SK-N-SH (cell line): ENCODE results near the gene TMEM271. TPM values are rescaled to one million over a fixed set of nuclear protein-coding genes. Genes with fewer than 3 reads are reported as not detected.

Source experiments
- CTCF ChIA-PET: fragments of 300-600, 350-600 bp; formaldehyde crosslinking; extraction: SDS; loops from one replicate; lab custom pipeline; 2021; lab: Yijun Ruan, JAX
- POLR2A ChIA-PET: fragments of 350-600 bp; sonication (Branson Sonifier 250); formaldehyde crosslinking; extraction: SDS; loops from one replicate; lab custom pipeline; 2020; ENCODE audit warnings: antibody characterized with exemption, inconsistent platforms; lab: Yijun Ruan, JAX
- DNase-seq: peaks from one replicate; pipeline ENCODE4 v3.0.0; 2012
- H2AFZ ChIP-seq: fragments of 200-600 bp; sonication (generic); 2 replicates; pipeline ENCODE4 v1.8.1; 2016; ENCODE audit warnings: antibody characterized with exemption, mild to moderate bottlenecking, low read depth
- H3F3A ChIP-seq: fragments of 200-600 bp; sonication (generic); replicated peaks from 2 replicates; pipeline ENCODE3; 2016; ENCODE audit warnings: antibody characterized with exemption, mild to moderate bottlenecking; ENCODE audit not compliant: insufficient read depth
- H3K27ac ChIP-seq, 2 experiments: fragments of 200-500 bp in 1 of 2; fragments of 200-600 bp in 1 of 2; sonication (Bioruptor generic) in 1 of 2; sonication (generic), shearing (Covaris generic) in 1 of 2; 2 replicates each; pipeline versions ENCODE4 v1.5.1 to v1.6.1; 2014 to 2016; ENCODE audit warnings: low read depth in 2 of 2, inconsistent platforms in 1 of 2, low read length in 1 of 2, mild to moderate bottlenecking in 1 of 2, mixed read lengths in 1 of 2
- H3K27me3 ChIP-seq: fragments of 200-600 bp; sonication (generic), shearing (Covaris generic); 2 replicates; pipeline ENCODE4 v1.6.1; 2016; ENCODE audit warnings: mixed run types; ENCODE audit not compliant: insufficient read depth
- H3K36me3 ChIP-seq, 2 experiments: fragments of 200-500 bp in 1 of 2; fragments of 200-600 bp in 1 of 2; sonication (Bioruptor generic) in 1 of 2; sonication (generic) in 1 of 2; replicated peaks in 1 of 2; 2 replicates each; pipeline versions ENCODE3 to v1.5.1; 2014 to 2016; ENCODE audit warnings: low read length in 1 of 2, mild to moderate bottlenecking in 1 of 2; ENCODE audit not compliant: insufficient read depth in 2 of 2, control insufficient read depth in 1 of 2
- H3K4me1 ChIP-seq, 2 experiments: fragments of 200-500 bp in 1 of 2; fragments of 200-600 bp in 1 of 2; sonication (Bioruptor generic) in 1 of 2; sonication (generic), shearing (Covaris generic) in 1 of 2; 2 replicates each; pipeline versions ENCODE4 v1.5.1 to v1.6.1; 2014 to 2016; ENCODE audit warnings: low read depth in 1 of 2, low read length in 1 of 2, mixed run types in 1 of 2; ENCODE audit not compliant: insufficient read depth in 2 of 2, control insufficient read depth in 1 of 2
- H3K4me2 ChIP-seq: fragments of 200-600 bp; sonication (generic), shearing (Covaris generic); 2 replicates; pipeline ENCODE4 v1.6.1; 2017; ENCODE audit warnings: mixed run types
- H3K4me3 ChIP-seq, 2 experiments: fragments of 200-500 bp in 1 of 2; fragments of 200-600 bp in 1 of 2; sonication (Bioruptor generic) in 1 of 2; sonication (generic), shearing (Covaris generic) in 1 of 2; 2 replicates each; pipeline versions ENCODE4 v1.5.1 to v1.8.1; 2014 to 2016; ENCODE audit warnings: low read depth in 2 of 2, inconsistent platforms in 1 of 2, low read length in 1 of 2, mild to moderate bottlenecking in 1 of 2, mixed read lengths in 1 of 2, moderate library complexity in 1 of 2
- H3K79me2 ChIP-seq: fragments of 200-600 bp; sonication (generic); 2 replicates; pipeline ENCODE4 v1.8.1; 2017; ENCODE audit warnings: mild to moderate bottlenecking; ENCODE audit not compliant: insufficient read depth
- H3K9ac ChIP-seq: fragments of 200-600 bp; sonication (generic); 2 replicates; pipeline ENCODE4 v1.6.1; 2017; ENCODE audit warnings: mixed run types
- H3K9me2 ChIP-seq: fragments of 200-600 bp; sonication (generic); 2 replicates; pipeline ENCODE4 v1.6.1; 2017; ENCODE audit warnings: mixed run types
- H3K9me3 ChIP-seq: fragments of 200-600 bp; sonication (generic); 2 replicates; pipeline ENCODE4 v1.6.1; 2017; ENCODE audit warnings: mixed run types, mild to moderate bottlenecking, moderate library complexity
- H4K20me1 ChIP-seq: fragments of 200-600 bp; sonication (generic); 2 replicates; pipeline ENCODE4 v1.6.1; 2017; ENCODE audit warnings: mild to moderate bottlenecking, mixed run types; ENCODE audit not compliant: insufficient read depth
- ELF1 ChIP-seq: IDR thresholded peaks from 2 replicates; pipeline ENCODE4 v1.4.0; 2012
- NRF1 ChIP-seq: IDR thresholded peaks from 2 replicates; pipeline ENCODE4 v1.6.1; 2012; ENCODE audit warnings: low read depth, mild to moderate bottlenecking, low read length
- POLR2AphosphoS5 ChIP-seq: IDR thresholded peaks from 2 replicates; pipeline ENCODE4 v1.6.1; 2012; ENCODE audit warnings: low read depth, low read length
- RAD21 ChIP-seq: IDR thresholded peaks from 2 replicates; pipeline ENCODE4 v1.6.1; 2012; ENCODE audit warnings: mild to moderate bottlenecking, low read length
- RCOR1 ChIP-seq: fragments of 150-350 bp; IDR thresholded peaks from 2 replicates; pipeline ENCODE4 v1.6.1; 2017; ENCODE audit warnings: antibody characterized with exemption, low read length
- SIN3A ChIP-seq: IDR thresholded peaks from 2 replicates; pipeline ENCODE4 v1.6.1; 2012; ENCODE audit warnings: low read depth, mild to moderate bottlenecking, low read length, moderate library complexity, borderline replicate concordance
- TCF12 ChIP-seq: IDR thresholded peaks from 2 replicates; pipeline ENCODE4 v1.4.0; 2012
- WGBS: methylation state at CpG from one replicate; pipeline ENCODE4 v1.1.6; 2017; ENCODE audit warnings: low lambda C conversion rate; 5-methylcytosine and 5-hydroxymethylcytosine counted together
- polyA plus RNA-seq, 3 experiments: library from polyadenylated mRNA; depleted of rRNA; stranded (reverse); fragments of >200 nt; gene quantifications; 2 replicates each; pipeline ENCODE4 v1.2.3, GENCODE V29; 2012
- TF ChIP-seq, protein P1 (sequence below): fragments of 150-350 bp; IDR thresholded peaks from 2 replicates; pipeline ENCODE4 v1.6.1; 2017; ENCODE audit warnings: antibody characterized with exemption, low read length, low read depth, borderline replicate concordance
- TF ChIP-seq, protein P2 (sequence below): fragments of 150-350 bp; IDR thresholded peaks from 2 replicates; pipeline ENCODE4 v1.6.1; 2016; ENCODE audit warnings: mild to moderate bottlenecking, low read depth, low read length
- TF ChIP-seq, protein P3 (sequence below): IDR thresholded peaks from 2 replicates; pipeline ENCODE4 v1.6.1; 2012; ENCODE audit warnings: mild to moderate bottlenecking, low read depth, low read length, moderate library complexity
- TF ChIP-seq, protein P4 (sequence below): fragments of 200-600 bp; sonication (generic); IDR thresholded peaks from 2 replicates; pipeline ENCODE4 v1.6.1; 2017; ENCODE audit warnings: antibody characterized with exemption, mild to moderate bottlenecking, moderate library complexity

The TMEM271 gene
- polyA plus RNA-seq, 1 of the 3 experiments (the other 2 are of a cell fraction), result not detected

DNA sequence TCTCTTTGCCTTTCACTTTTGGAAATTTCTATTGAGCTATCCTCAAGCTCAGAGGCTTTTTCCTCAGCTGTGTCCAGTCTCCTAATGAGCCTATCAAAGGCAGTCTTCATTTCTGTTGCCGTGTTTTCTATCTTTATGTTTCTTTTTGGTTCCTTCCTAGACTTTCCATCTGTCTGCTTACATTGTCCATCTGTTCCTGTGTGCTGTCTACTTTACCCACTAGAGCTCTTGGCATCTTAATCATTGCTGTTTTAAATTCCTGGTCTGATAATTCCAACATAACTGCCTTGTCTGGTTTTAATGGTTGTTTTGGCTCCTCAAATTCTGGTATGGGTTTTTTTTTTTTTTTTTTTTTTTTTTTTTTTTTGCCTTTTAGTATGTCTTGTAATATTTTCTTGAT, 40.0 kb upstream of the TMEM271 start (continued):
- TF ChIP-seq, protein P1, sequence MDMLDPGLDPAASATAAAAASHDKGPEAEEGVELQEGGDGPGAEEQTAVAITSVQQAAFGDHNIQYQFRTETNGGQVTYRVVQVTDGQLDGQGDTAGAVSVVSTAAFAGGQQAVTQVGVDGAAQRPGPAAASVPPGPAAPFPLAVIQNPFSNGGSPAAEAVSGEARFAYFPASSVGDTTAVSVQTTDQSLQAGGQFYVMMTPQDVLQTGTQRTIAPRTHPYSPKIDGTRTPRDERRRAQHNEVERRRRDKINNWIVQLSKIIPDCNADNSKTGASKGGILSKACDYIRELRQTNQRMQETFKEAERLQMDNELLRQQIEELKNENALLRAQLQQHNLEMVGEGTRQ, result no peak
- TF ChIP-seq, protein P2, sequence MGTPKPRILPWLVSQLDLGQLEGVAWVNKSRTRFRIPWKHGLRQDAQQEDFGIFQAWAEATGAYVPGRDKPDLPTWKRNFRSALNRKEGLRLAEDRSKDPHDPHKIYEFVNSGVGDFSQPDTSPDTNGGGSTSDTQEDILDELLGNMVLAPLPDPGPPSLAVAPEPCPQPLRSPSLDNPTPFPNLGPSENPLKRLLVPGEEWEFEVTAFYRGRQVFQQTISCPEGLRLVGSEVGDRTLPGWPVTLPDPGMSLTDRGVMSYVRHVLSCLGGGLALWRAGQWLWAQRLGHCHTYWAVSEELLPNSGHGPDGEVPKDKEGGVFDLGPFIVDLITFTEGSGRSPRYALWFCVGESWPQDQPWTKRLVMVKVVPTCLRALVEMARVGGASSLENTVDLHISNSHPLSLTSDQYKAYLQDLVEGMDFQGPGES, result no peak
- TF ChIP-seq TCF12, result no peak
- no peak for TF ChIP-seq ELF1
- TF ChIP-seq RAD21, result no peak

DNA sequence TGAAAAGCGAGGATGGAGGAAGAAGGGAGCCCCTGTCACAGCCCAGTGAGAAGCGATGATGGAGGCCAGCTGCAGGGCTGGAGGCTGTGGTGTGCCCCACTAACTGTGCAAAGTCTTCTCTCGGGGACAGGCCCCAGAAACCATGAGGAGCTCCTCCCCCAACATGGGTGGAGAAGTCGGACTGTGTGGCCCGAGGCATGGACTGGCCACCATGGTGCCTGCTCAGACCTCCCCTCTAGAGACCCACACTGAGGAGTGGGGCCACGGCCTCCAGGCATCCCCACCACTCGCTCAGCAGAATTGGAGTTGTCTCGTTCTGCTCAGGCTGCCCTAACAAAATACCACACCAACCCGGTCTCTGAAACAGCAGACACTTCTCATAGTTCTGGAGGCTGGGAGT, 37.0 kb upstream of the TMEM271 start:
- Histone ChIP-seq H3K9me2 (no peaks in the 10 kb centered on the region), H3K4me3 (no peak overlapping the region), H3K27me3 (peaks cover 7% of the 10 kb centered on the region), H3K36me3 (no peaks in the 10 kb centered on the region), H3K27ac (no peak overlapping the region), H2AFZ (no peak overlapping the region), H4K20me1 (no peaks in the 10 kb centered on the region), H3K79me2 (no peaks in the 10 kb centered on the region), H3F3A (no peaks in the 10 kb centered on the region), H3K4me2 (no peak overlapping the region), H3K9ac (no peak overlapping the region), H3K9me3 (no peaks in the 10 kb centered on the region), H3K4me1 (peaks cover 0 to 6% of the 10 kb centered on the region in 2 experiments; a peak in 1 of 4 replicates)
- 38% methylated on average over 3 of the region's 9 CpGs for WGBS
- ChIA-PET CTCF (interaction anchor here (2.2 kb wide), 1 partner anchor 10 kb away, joined by 9 read pairs; no protein-coding TSS in a partner anchor), POLR2A (no interaction called here)
- TF ChIP-seq NRF1 (no peak), SIN3A (no peak), TCF12 (no peak), RCOR1 (no peak)
- TF ChIP-seq, protein P3, sequence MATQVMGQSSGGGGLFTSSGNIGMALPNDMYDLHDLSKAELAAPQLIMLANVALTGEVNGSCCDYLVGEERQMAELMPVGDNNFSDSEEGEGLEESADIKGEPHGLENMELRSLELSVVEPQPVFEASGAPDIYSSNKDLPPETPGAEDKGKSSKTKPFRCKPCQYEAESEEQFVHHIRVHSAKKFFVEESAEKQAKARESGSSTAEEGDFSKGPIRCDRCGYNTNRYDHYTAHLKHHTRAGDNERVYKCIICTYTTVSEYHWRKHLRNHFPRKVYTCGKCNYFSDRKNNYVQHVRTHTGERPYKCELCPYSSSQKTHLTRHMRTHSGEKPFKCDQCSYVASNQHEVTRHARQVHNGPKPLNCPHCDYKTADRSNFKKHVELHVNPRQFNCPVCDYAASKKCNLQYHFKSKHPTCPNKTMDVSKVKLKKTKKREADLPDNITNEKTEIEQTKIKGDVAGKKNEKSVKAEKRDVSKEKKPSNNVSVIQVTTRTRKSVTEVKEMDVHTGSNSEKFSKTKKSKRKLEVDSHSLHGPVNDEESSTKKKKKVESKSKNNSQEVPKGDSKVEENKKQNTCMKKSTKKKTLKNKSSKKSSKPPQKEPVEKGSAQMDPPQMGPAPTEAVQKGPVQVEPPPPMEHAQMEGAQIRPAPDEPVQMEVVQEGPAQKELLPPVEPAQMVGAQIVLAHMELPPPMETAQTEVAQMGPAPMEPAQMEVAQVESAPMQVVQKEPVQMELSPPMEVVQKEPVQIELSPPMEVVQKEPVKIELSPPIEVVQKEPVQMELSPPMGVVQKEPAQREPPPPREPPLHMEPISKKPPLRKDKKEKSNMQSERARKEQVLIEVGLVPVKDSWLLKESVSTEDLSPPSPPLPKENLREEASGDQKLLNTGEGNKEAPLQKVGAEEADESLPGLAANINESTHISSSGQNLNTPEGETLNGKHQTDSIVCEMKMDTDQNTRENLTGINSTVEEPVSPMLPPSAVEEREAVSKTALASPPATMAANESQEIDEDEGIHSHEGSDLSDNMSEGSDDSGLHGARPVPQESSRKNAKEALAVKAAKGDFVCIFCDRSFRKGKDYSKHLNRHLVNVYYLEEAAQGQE, result no peak
- DNase-seq, result no peak

DNA sequence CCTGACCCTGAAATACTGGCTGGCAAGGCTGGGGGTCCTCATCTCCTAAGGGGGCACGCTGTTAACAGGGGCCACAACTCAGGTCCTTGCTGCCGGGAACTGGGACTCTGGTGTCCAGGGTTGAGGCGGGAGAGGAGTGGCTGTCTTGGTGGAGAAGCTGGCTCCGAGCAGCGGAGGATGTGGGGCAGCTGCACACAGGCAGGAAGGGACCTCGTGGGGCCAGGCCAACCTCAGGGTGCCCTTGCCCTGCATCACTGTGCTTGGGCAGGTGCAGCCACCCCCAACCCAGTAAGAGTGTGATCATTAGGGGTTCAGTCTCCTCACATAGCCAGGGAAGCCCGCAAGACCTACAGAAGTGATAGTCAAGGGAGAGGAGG, 36.6 kb upstream of the TMEM271 start:
- Histone ChIP-seq H3K27ac (no peak overlapping the region), H2AFZ (no peak overlapping the region), H3K9me2 (no peaks in the 10 kb centered on the region), H3K4me3 (no peak overlapping the region), H3K9me3 (no peaks in the 10 kb centered on the region), H3K79me2 (no peaks in the 10 kb centered on the region), H3K27me3 (peaks cover 7% of the 10 kb centered on the region), H3K4me1 (peaks cover 0 to 6% of the 10 kb centered on the region in 2 experiments; a peak in 1 of 4 replicates), H3K36me3 (no peaks in the 10 kb centered on the region), H3F3A (no peaks in the 10 kb centered on the region), H3K9ac (no peak overlapping the region), H3K4me2 (no peak overlapping the region), H4K20me1 (no peaks in the 10 kb centered on the region)
- TF ChIP-seq, protein P4, sequence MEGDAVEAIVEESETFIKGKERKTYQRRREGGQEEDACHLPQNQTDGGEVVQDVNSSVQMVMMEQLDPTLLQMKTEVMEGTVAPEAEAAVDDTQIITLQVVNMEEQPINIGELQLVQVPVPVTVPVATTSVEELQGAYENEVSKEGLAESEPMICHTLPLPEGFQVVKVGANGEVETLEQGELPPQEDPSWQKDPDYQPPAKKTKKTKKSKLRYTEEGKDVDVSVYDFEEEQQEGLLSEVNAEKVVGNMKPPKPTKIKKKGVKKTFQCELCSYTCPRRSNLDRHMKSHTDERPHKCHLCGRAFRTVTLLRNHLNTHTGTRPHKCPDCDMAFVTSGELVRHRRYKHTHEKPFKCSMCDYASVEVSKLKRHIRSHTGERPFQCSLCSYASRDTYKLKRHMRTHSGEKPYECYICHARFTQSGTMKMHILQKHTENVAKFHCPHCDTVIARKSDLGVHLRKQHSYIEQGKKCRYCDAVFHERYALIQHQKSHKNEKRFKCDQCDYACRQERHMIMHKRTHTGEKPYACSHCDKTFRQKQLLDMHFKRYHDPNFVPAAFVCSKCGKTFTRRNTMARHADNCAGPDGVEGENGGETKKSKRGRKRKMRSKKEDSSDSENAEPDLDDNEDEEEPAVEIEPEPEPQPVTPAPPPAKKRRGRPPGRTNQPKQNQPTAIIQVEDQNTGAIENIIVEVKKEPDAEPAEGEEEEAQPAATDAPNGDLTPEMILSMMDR, result no peak
- no peak for TF ChIP-seq POLR2AphosphoS5
- DNase-seq, result no peak
- 18% methylated on average over 3 of the region's 7 CpGs for WGBS
- CTCF ChIA-PET, result interaction anchor here (2.2 kb wide), 1 partner anchor 10 kb away, joined by 9 read pairs; no protein-coding TSS in a partner anchor
- POLR2A ChIA-PET, result no interaction called here
